K562 (cell line): ENCODE measurements around the gene PRKAG2. TPM values are rescaled to one million over a fixed set of nuclear protein-coding genes. Genes with fewer than 3 reads are reported as not detected.

Experiments
- ATAC-seq: fragments of 200-7000 bp; cut with Tn5 transposase; 3 replicates; pipeline ENCODE4 v1.9.1; 2020; ENCODE audit warnings: moderate library complexity
- BruUV-seq: library from RNA; stranded (reverse); fragments of 400-500 nt; replicated peaks from 2 replicates; lab custom pipeline; 2021; lab: Mats Ljungman, UMichigan
- CTCF ChIA-PET: fragments of 300-600 bp; formaldehyde crosslinking; extraction: SDS; loops from one replicate; lab custom pipeline; 2021; ENCODE audit warnings: low intra/inter-chr PET ratio; lab: Yijun Ruan, JAX
- POLR2A ChIA-PET: fragments of 300-600, 350-650 bp; sonication (Branson Sonifier 250); formaldehyde crosslinking; extraction: SDS; loops from one replicate; lab custom pipeline; 2021; ENCODE audit warnings: antibody characterized with exemption, inconsistent platforms; lab: Yijun Ruan, JAX
- DNase-seq, 4 experiments: peaks; one replicate each; pipeline versions ENCODE4 v3.0.0 to v3.0.0-alpha.2; 2011 to 2018; ENCODE audit warnings: low spot score in 3 of 4, mixed read lengths in 3 of 4; ENCODE audit errors: extremely low read depth in 1 of 4
- FAIRE-seq: peaks from 2 replicates; lab custom pipeline; 2011; peaks lifted over from hg19 to GRCh38; lab: Jason Lieb, UNC
- H2AFZ ChIP-seq: 2 replicates; pipeline ENCODE4 v1.6.0; 2011; ENCODE audit warnings: low read depth, low read length, control low read depth, inconsistent platforms
- H3K27ac ChIP-seq: fragments of 200-600 bp; 3 replicates; pipeline ENCODE4 v1.8.0; 2011; ENCODE audit warnings: low read depth, mild to moderate bottlenecking, control low read depth, inconsistent platforms, low read length, moderate library complexity, mixed read lengths; ENCODE audit errors: extremely low read depth
- H3K27me3 ChIP-seq, 2 experiments: fragments of 300-600 bp in 1 of 2; 2 replicates in 1 of 2; 3 replicates in 1 of 2; pipeline versions ENCODE4 v1.6.0 to v1.8.0; 2011; ENCODE audit warnings: inconsistent platforms in 2 of 2, low read length in 2 of 2, mild to moderate bottlenecking in 1 of 2, mixed read lengths in 1 of 2, moderate library complexity in 1 of 2; ENCODE audit not compliant: control insufficient read depth in 2 of 2, insufficient read depth in 2 of 2
- H3K36me3 ChIP-seq: fragments of 300-600 bp; 3 replicates; pipeline ENCODE4 v1.8.0; 2011; ENCODE audit warnings: mild to moderate bottlenecking, low read length, inconsistent platforms; ENCODE audit not compliant: control insufficient read depth, insufficient read depth
- H3K4me1 ChIP-seq, 2 experiments: fragments of 200-600 bp in 1 of 2; replicated peaks in 1 of 2; 2 replicates in 1 of 2; 3 replicates in 1 of 2; pipeline versions ENCODE4 v1.5.1 to v1.8.0; 2011; ENCODE audit warnings: inconsistent platforms in 2 of 2, low read length in 2 of 2, mild to moderate bottlenecking in 1 of 2, mixed read lengths in 1 of 2, moderate library complexity in 1 of 2; ENCODE audit not compliant: control insufficient read depth in 2 of 2, insufficient read depth in 2 of 2
- H3K4me2 ChIP-seq: 2 replicates; pipeline ENCODE4 v1.6.1; 2011; ENCODE audit warnings: low read length, control low read depth, inconsistent platforms, mixed read lengths; ENCODE audit not compliant: insufficient read depth
- H3K4me3 ChIP-seq: fragments of 200-600 bp; sonication (generic), shearing (Covaris generic); 2 replicates; pipeline ENCODE4 v1.5.1; 2016; ENCODE audit warnings: control low read depth, inconsistent platforms
- H3K79me2 ChIP-seq: fragments of 200-600 bp; 3 replicates; pipeline ENCODE4 v1.8.0; 2011; ENCODE audit warnings: low read length, inconsistent platforms; ENCODE audit not compliant: control insufficient read depth, insufficient read depth
- H3K9ac ChIP-seq, 2 experiments: 2 replicates each; pipeline versions ENCODE4 v1.6.0 to v1.6.1; 2011; ENCODE audit warnings: low read depth in 2 of 2, low read length in 2 of 2, control low read depth in 1 of 2, inconsistent platforms in 1 of 2, mild to moderate bottlenecking in 1 of 2, mixed read lengths in 1 of 2; ENCODE audit not compliant: insufficient read depth in 1 of 2
- H3K9me1 ChIP-seq: one replicate; pipeline ENCODE4 v1.6.0; 2011; ENCODE audit warnings: inconsistent platforms, mild to moderate bottlenecking, low read length, moderate library complexity; ENCODE audit not compliant: control insufficient read depth, insufficient read depth
- H3K9me3 ChIP-seq: replicated peaks from 2 replicates; pipeline ENCODE4 v1.5.1; 2011; ENCODE audit warnings: low read depth, low read length, inconsistent platforms; ENCODE audit not compliant: control insufficient read depth, insufficient read depth
- H4K20me1 ChIP-seq: replicated peaks from 2 replicates; pipeline ENCODE4 v1.6.1; 2011; ENCODE audit warnings: low read length, inconsistent platforms, mixed read lengths; ENCODE audit not compliant: control insufficient read depth, insufficient read depth
- NCOR1 ChIP-seq: fragments of 450-650 bp; IDR thresholded peaks from 2 replicates; pipeline ENCODE4 v1.6.1; 2016; ENCODE audit warnings: mild to moderate bottlenecking, moderate library complexity
- POLR2B ChIP-seq: fragments of 450-650 bp; IDR thresholded peaks from 2 replicates; pipeline ENCODE4 v1.6.1; 2018; ENCODE audit warnings: low read depth; ENCODE audit not compliant: partially characterized antibody
- whole genome bisulfite sequencing: fragments of 100-300 bp; shearing (Covaris generic); methylation state at CpG from one replicate; pipeline ENCODE4 v1.1.6; 2016; ENCODE audit warnings: low coverage, mixed read lengths; ENCODE audit not compliant: insufficient coverage; ENCODE audit errors: missing lambda C conversion rate; 5-methylcytosine and 5-hydroxymethylcytosine counted together
- in situ Hi-C: fragments of 300-500 bp; cut with MboI; formaldehyde crosslinking; loops from 4 replicates; pipeline ENCODE4 v1.15.0; 2018; ENCODE audit warnings: inconsistent platforms, mixed read lengths
- intact Hi-C: fragments of 100-400 bp; cut with micrococcal nuclease; formaldehyde crosslinking; loops from 2 replicates; pipeline ENCODE4 v1.14.2; 2022
- polyA plus RNA-seq, 8 experiments: library from polyadenylated mRNA; depleted of rRNA in 4 of 8; stranded (reverse) in 5 of 8; unstranded in 3 of 8; fragments of >200 nt; fragmentation: Nextera tagmentation in 2 of 8; fragmentation: Illumina TruSeq in 1 of 8; extraction: Ambion mirVana in 2 of 8; extraction: Trizol in 1 of 8; gene quantifications; 2 replicates each; pipeline versions ENCODE4 v1.2.1 to v1.2.3, GENCODE V29; 2011 to 2014; ENCODE audit warnings: inconsistent platforms in 1 of 8, missing spikeins in 1 of 8
- total RNA-seq, 7 experiments: library from RNA; depleted of rRNA in 6 of 7; stranded (reverse); fragments of >200 nt in 6 of 7; fragmentation: Illumina TruSeq in 2 of 7; extraction: Trizol in 2 of 7; gene quantifications; 2 replicates each; pipeline versions ENCODE4 v1.2.1 to v1.2.3, GENCODE V29; 2011 to 2021; ENCODE audit warnings: low replicate concordance in 1 of 7
- TF ChIP-seq, protein P1 (sequence below), 2 experiments: fragments of 450-650 bp in 1 of 2; sonication (generic) in 1 of 2; formaldehyde crosslinking in 1 of 2; IDR thresholded peaks; 2 replicates each; pipeline versions ENCODE4 v1.7.1 to v1.9.0; 2016 to 2022; ENCODE audit warnings: inconsistent platforms in 1 of 2, mild to moderate bottlenecking in 1 of 2, missing genetic modification reagents in 1 of 2
- TF ChIP-seq, protein P2 (sequence below): sonication (generic); formaldehyde crosslinking; IDR thresholded peaks from 2 replicates; pipeline ENCODE4 v1.8.0; 2022; ENCODE audit warnings: mild to moderate bottlenecking, missing genetic modification reagents, borderline replicate concordance

PRKAG2 gene
- total and polyA plus RNA-seq, 9 of the 15 experiments (the other 6 are each of a cell fraction or from before 2014, with no cell fraction given), result 0.99 to 5.6 (median 3.3) TPM

DNA sequence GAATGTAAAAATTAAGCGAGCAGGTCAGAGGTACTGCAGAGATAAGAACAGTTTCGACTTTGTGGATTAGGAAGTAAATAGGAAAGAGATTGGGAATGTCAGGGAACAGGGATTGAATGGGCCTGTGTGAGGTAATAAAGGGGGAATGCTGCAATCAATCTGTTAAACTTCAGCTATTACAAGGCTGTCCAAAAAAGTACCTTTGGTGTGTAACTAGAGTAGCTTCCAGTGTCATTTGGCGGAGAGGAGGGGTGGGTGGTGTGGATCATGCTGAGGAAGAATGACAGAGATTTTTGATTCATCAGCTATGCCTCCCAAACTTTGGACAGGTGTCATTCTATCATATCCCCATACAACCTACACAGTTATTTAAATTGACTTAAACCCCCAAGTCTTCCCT lies 229.0 kb downstream of the PRKAG2 start:
- no peak for FAIRE-seq
- Histone ChIP-seq H3K9me3 (no peaks in the 10 kb centered on the region), H2AFZ (no peak overlapping the region), H3K4me3 (no peak overlapping the region), H3K9me1 (no peaks in the 10 kb centered on the region), H3K4me1 (no peaks in the 10 kb centered on the region), H3K27ac (no peak overlapping the region), H3K9ac (no peak overlapping the region), H3K36me3 (no peaks in the 10 kb centered on the region), H3K79me2 (no peaks in the 10 kb centered on the region), H4K20me1 (no peaks in the 10 kb centered on the region), H3K4me2 (no peak overlapping the region), H3K27me3 (peaks cover 41 to 51% of the 10 kb centered on the region in 2 experiments)
- ChIA-PET CTCF (no interaction called here), POLR2A (interaction anchor here (0.5 to 1.0 kb wide), 2 partner anchors 9 to 318 kb away, joined by 3 to 4 read pairs; no protein-coding TSS in a partner anchor)
- no peak for ATAC-seq
- no TSS peak for BruUV-seq
- in situ Hi-C loops, result no loop called here
- intact Hi-C loops, result no loop called here
- 1% methylated on average over 3 of the region's 3 CpGs for WGBS
- DNase-seq, result no peak
- TF ChIP-seq POLR2B (no peak), NCOR1 (no peak)
- TF ChIP-seq, protein P1, sequence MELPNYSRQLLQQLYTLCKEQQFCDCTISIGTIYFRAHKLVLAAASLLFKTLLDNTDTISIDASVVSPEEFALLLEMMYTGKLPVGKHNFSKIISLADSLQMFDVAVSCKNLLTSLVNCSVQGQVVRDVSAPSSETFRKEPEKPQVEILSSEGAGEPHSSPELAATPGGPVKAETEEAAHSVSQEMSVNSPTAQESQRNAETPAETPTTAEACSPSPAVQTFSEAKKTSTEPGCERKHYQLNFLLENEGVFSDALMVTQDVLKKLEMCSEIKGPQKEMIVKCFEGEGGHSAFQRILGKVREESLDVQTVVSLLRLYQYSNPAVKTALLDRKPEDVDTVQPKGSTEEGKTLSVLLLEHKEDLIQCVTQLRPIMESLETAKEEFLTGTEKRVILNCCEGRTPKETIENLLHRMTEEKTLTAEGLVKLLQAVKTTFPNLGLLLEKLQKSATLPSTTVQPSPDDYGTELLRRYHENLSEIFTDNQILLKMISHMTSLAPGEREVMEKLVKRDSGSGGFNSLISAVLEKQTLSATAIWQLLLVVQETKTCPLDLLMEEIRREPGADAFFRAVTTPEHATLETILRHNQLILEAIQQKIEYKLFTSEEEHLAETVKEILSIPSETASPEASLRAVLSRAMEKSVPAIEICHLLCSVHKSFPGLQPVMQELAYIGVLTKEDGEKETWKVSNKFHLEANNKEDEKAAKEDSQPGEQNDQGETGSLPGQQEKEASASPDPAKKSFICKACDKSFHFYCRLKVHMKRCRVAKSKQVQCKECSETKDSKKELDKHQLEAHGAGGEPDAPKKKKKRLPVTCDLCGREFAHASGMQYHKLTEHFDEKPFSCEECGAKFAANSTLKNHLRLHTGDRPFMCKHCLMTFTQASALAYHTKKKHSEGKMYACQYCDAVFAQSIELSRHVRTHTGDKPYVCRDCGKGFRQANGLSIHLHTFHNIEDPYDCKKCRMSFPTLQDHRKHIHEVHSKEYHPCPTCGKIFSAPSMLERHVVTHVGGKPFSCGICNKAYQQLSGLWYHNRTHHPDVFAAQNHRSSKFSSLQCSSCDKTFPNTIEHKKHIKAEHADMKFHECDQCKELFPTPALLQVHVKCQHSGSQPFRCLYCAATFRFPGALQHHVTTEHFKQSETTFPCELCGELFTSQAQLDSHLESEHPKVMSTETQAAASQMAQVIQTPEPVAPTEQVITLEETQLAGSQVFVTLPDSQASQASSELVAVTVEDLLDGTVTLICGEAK (IDR thresholded peaks at IDR 0.05), result no peak
- TF ChIP-seq, protein P1 (CRISPR knock-in tag; IDR thresholded peaks at IDR 0.05), result no peak
- TF ChIP-seq, protein P2, sequence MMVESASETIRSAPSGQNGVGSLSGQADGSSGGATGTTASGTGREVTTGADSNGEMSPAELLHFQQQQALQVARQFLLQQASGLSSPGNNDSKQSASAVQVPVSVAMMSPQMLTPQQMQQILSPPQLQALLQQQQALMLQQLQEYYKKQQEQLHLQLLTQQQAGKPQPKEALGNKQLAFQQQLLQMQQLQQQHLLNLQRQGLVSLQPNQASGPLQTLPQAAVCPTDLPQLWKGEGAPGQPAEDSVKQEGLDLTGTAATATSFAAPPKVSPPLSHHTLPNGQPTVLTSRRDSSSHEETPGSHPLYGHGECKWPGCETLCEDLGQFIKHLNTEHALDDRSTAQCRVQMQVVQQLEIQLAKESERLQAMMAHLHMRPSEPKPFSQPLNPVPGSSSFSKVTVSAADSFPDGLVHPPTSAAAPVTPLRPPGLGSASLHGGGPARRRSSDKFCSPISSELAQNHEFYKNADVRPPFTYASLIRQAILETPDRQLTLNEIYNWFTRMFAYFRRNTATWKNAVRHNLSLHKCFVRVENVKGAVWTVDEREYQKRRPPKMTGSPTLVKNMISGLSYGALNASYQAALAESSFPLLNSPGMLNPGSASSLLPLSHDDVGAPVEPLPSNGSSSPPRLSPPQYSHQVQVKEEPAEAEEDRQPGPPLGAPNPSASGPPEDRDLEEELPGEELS (CRISPR knock-in tag), result no peak
